K562 (cell line): ENCODE results near the gene ATM. TPM values are rescaled to one million over a fixed set of nuclear protein-coding genes. Genes with fewer than 3 reads are reported as not detected.

ENCODE experiments used
- ATAC-seq: fragments of 200-7000 bp; cut with Tn5 transposase; 3 replicates; pipeline ENCODE4 v1.9.1; 2020; ENCODE audit warnings: moderate library complexity
- BruUV-seq: library from RNA; stranded (reverse); fragments of 400-500 nt; replicated peaks from 2 replicates; lab custom pipeline; 2021; lab: Mats Ljungman, UMichigan
- CTCF ChIA-PET: fragments of 300-600 bp; formaldehyde crosslinking; extraction: SDS; loops from one replicate; lab custom pipeline; 2021; ENCODE audit warnings: low intra/inter-chr PET ratio; lab: Yijun Ruan, JAX
- POLR2A ChIA-PET: fragments of 300-600, 350-650 bp; sonication (Branson Sonifier 250); formaldehyde crosslinking; extraction: SDS; loops from one replicate; lab custom pipeline; 2021; ENCODE audit warnings: antibody characterized with exemption, inconsistent platforms; lab: Yijun Ruan, JAX
- DNase-seq, 4 experiments: peaks; one replicate each; pipeline versions ENCODE4 v3.0.0 to v3.0.0-alpha.2; 2011 to 2018; ENCODE audit warnings: low spot score in 3 of 4, mixed read lengths in 3 of 4; ENCODE audit errors: extremely low read depth in 1 of 4
- FAIRE-seq: peaks from 2 replicates; lab custom pipeline; 2011; peaks lifted over from hg19 to GRCh38; lab: Jason Lieb, UNC
- H2AFZ ChIP-seq: 2 replicates; pipeline ENCODE4 v1.6.0; 2011; ENCODE audit warnings: low read depth, low read length, control low read depth, inconsistent platforms
- H3K27ac ChIP-seq: fragments of 200-600 bp; 3 replicates; pipeline ENCODE4 v1.8.0; 2011; ENCODE audit warnings: low read depth, mild to moderate bottlenecking, control low read depth, inconsistent platforms, low read length, moderate library complexity, mixed read lengths; ENCODE audit errors: extremely low read depth
- H3K27me3 ChIP-seq, 2 experiments: fragments of 300-600 bp in 1 of 2; 2 replicates in 1 of 2; 3 replicates in 1 of 2; pipeline versions ENCODE4 v1.6.0 to v1.8.0; 2011; ENCODE audit warnings: inconsistent platforms in 2 of 2, low read length in 2 of 2, mild to moderate bottlenecking in 1 of 2, mixed read lengths in 1 of 2, moderate library complexity in 1 of 2; ENCODE audit not compliant: control insufficient read depth in 2 of 2, insufficient read depth in 2 of 2
- H3K36me3 ChIP-seq: fragments of 300-600 bp; 3 replicates; pipeline ENCODE4 v1.8.0; 2011; ENCODE audit warnings: mild to moderate bottlenecking, low read length, inconsistent platforms; ENCODE audit not compliant: control insufficient read depth, insufficient read depth
- H3K4me1 ChIP-seq, 2 experiments: fragments of 200-600 bp in 1 of 2; replicated peaks in 1 of 2; 2 replicates in 1 of 2; 3 replicates in 1 of 2; pipeline versions ENCODE4 v1.5.1 to v1.8.0; 2011; ENCODE audit warnings: inconsistent platforms in 2 of 2, low read length in 2 of 2, mild to moderate bottlenecking in 1 of 2, mixed read lengths in 1 of 2, moderate library complexity in 1 of 2; ENCODE audit not compliant: control insufficient read depth in 2 of 2, insufficient read depth in 2 of 2
- H3K4me2 ChIP-seq: 2 replicates; pipeline ENCODE4 v1.6.1; 2011; ENCODE audit warnings: low read length, control low read depth, inconsistent platforms, mixed read lengths; ENCODE audit not compliant: insufficient read depth
- H3K4me3 ChIP-seq: fragments of 200-600 bp; sonication (generic), shearing (Covaris generic); 2 replicates; pipeline ENCODE4 v1.5.1; 2016; ENCODE audit warnings: control low read depth, inconsistent platforms
- H3K79me2 ChIP-seq: fragments of 200-600 bp; 3 replicates; pipeline ENCODE4 v1.8.0; 2011; ENCODE audit warnings: low read length, inconsistent platforms; ENCODE audit not compliant: control insufficient read depth, insufficient read depth
- H3K9ac ChIP-seq, 2 experiments: 2 replicates each; pipeline versions ENCODE4 v1.6.0 to v1.6.1; 2011; ENCODE audit warnings: low read depth in 2 of 2, low read length in 2 of 2, control low read depth in 1 of 2, inconsistent platforms in 1 of 2, mild to moderate bottlenecking in 1 of 2, mixed read lengths in 1 of 2; ENCODE audit not compliant: insufficient read depth in 1 of 2
- H3K9me1 ChIP-seq: one replicate; pipeline ENCODE4 v1.6.0; 2011; ENCODE audit warnings: inconsistent platforms, mild to moderate bottlenecking, low read length, moderate library complexity; ENCODE audit not compliant: control insufficient read depth, insufficient read depth
- H3K9me3 ChIP-seq: replicated peaks from 2 replicates; pipeline ENCODE4 v1.5.1; 2011; ENCODE audit warnings: low read depth, low read length, inconsistent platforms; ENCODE audit not compliant: control insufficient read depth, insufficient read depth
- H4K20me1 ChIP-seq: replicated peaks from 2 replicates; pipeline ENCODE4 v1.6.1; 2011; ENCODE audit warnings: low read length, inconsistent platforms, mixed read lengths; ENCODE audit not compliant: control insufficient read depth, insufficient read depth
- BHLHE40 ChIP-seq: IDR thresholded peaks from 2 replicates; pipeline ENCODE4 v1.6.1; 2011; ENCODE audit warnings: low read length, improper control_type of control experiment
- BRD9 ChIP-seq: fragments of 450-650 bp; IDR thresholded peaks from 2 replicates; pipeline ENCODE4 v1.6.1; 2018; ENCODE audit warnings: low read depth; ENCODE audit not compliant: partially characterized antibody
- C11orf30 ChIP-seq: fragments of 450-650 bp; IDR thresholded peaks from 2 replicates; pipeline ENCODE4 v1.6.1; 2016; ENCODE audit warnings: low read depth, mild to moderate bottlenecking
- MAFF ChIP-seq: IDR thresholded peaks from 2 replicates; pipeline ENCODE4 v1.6.1; 2012; ENCODE audit warnings: low read length, improper control_type of control experiment
- MAFG ChIP-seq: fragments of 450-650 bp; conservative IDR thresholded peaks from 2 replicates; pipeline ENCODE4 v1.6.1; 2016; ENCODE audit warnings: missing genetic modification characterization, missing compliant biosample characterization
- ZC3H11A ChIP-seq: IDR thresholded peaks from 2 replicates; pipeline ENCODE4 v1.6.1; 2012; ENCODE audit warnings: low read depth, low read length, improper control_type of control experiment
- ZC3H4 ChIP-seq: sonication (generic); formaldehyde crosslinking; IDR thresholded peaks from 2 replicates; pipeline ENCODE4 v1.9.0; 2021; ENCODE audit warnings: missing genetic modification reagents, borderline replicate concordance
- ZNF316 ChIP-seq: fragments of 450-650 bp; IDR thresholded peaks from 2 replicates; pipeline ENCODE4 v1.6.1; 2016
- WGBS: fragments of 100-300 bp; shearing (Covaris generic); methylation state at CpG from one replicate; pipeline ENCODE4 v1.1.6; 2016; ENCODE audit warnings: low coverage, mixed read lengths; ENCODE audit not compliant: insufficient coverage; ENCODE audit errors: missing lambda C conversion rate; 5-methylcytosine and 5-hydroxymethylcytosine counted together
- in situ Hi-C: fragments of 300-500 bp; cut with MboI; formaldehyde crosslinking; loops from 4 replicates; pipeline ENCODE4 v1.15.0; 2018; ENCODE audit warnings: inconsistent platforms, mixed read lengths
- intact Hi-C: fragments of 100-400 bp; cut with micrococcal nuclease; formaldehyde crosslinking; loops from 2 replicates; pipeline ENCODE4 v1.14.2; 2022
- polyA plus RNA-seq, 8 experiments: library from polyadenylated mRNA; depleted of rRNA in 4 of 8; stranded (reverse) in 5 of 8; unstranded in 3 of 8; fragments of >200 nt; fragmentation: Nextera tagmentation in 2 of 8; fragmentation: Illumina TruSeq in 1 of 8; extraction: Ambion mirVana in 2 of 8; extraction: Trizol in 1 of 8; gene quantifications; 2 replicates each; pipeline versions ENCODE4 v1.2.1 to v1.2.3, GENCODE V29; 2011 to 2014; ENCODE audit warnings: inconsistent platforms in 1 of 8, missing spikeins in 1 of 8
- total RNA-seq, 7 experiments: library from RNA; depleted of rRNA in 6 of 7; stranded (reverse); fragments of >200 nt in 6 of 7; fragmentation: Illumina TruSeq in 2 of 7; extraction: Trizol in 2 of 7; gene quantifications; 2 replicates each; pipeline versions ENCODE4 v1.2.1 to v1.2.3, GENCODE V29; 2011 to 2021; ENCODE audit warnings: low replicate concordance in 1 of 7

The ATM gene
- total and polyA plus RNA-seq, 9 of the 15 experiments (the other 6 are each of a cell fraction or from before 2014, with no cell fraction given) = 8.3 to 46.8 (median 26.2) TPM

GRCh38 chr11:108235633-108236032 lies 12.8 kb downstream of the ATM start:
- POLR2A ChIA-PET = interaction anchor here (0.6 to 1.4 kb wide), 3 partner anchors 10 to 120 kb away, joined by 3 to 5 read pairs (median 3); partner anchors contain the start of gene NPAT
- FAIRE-seq = no peak
- ATAC-seq = no peak
- Histone ChIP-seq H3K79me2 (no peaks in the 10 kb centered on the region), H3K9ac (no peak overlapping the region), H3K36me3 (peaks cover 27% of the 10 kb centered on the region; the same call in 2 of the 3 replicates), H3K4me1 (no peaks in the 10 kb centered on the region), H3K4me3 (no peak overlapping the region), H3K9me3 (no peaks in the 10 kb centered on the region), H3K27ac (no peak overlapping the region), H3K4me2 (no peak overlapping the region), H3K27me3 (no peaks in the 10 kb centered on the region), H2AFZ (no peak overlapping the region), H3K9me1 (no peaks in the 10 kb centered on the region), H4K20me1 (no peaks in the 10 kb centered on the region)
- CTCF ChIA-PET = no interaction called here
- BruUV-seq = no TSS peak
- TF ChIP-seq BRD9 = no peak
- intact Hi-C loops (no loop called here), in situ Hi-C loops (no loop called here)
- WGBS = 94% methylated on average over 2 of the region's 2 CpGs
- no peak for DNase-seq

GRCh38 chr11:108237058-108237481 lies 14.2 kb downstream of the ATM start:
- Histone ChIP-seq H2AFZ (no peak overlapping the region), H3K4me3 (no peak overlapping the region), H3K36me3 (peaks cover 18% of the 10 kb centered on the region; the same call in 1 of the 3 replicates), H3K4me2 (no peak overlapping the region), H3K27me3 (no peaks in the 10 kb centered on the region), H4K20me1 (no peaks in the 10 kb centered on the region), H3K4me1 (no peaks in the 10 kb centered on the region), H3K79me2 (no peaks in the 10 kb centered on the region), H3K27ac (no peak overlapping the region), H3K9me1 (no peaks in the 10 kb centered on the region), H3K9ac (no peak overlapping the region), H3K9me3 (no peaks in the 10 kb centered on the region)
- FAIRE-seq = no peak
- CTCF ChIA-PET = no interaction called here
- in situ Hi-C loops = no loop called here
- DNase-seq = no peak
- WGBS = 69% methylated on average over 1 of the region's 1 CpG
- intact Hi-C loops = no loop called here
- TF ChIP-seq ZC3H4 (CRISPR knock-in tag) (no peak), ZC3H11A (no peak), ZNF316 (peak; percentile 81), C11orf30 (peak; percentile 55), MAFG (tag) (peak; percentile 27; the same call in 1 of the 2 replicates), MAFF (peak; percentile 27; the same call in 1 of the 2 replicates), BHLHE40 (no peak)
- BruUV-seq = no TSS peak
- POLR2A ChIA-PET = interaction anchor here (0.9 to 1.4 kb wide), 3 partner anchors 8 to 14 kb away, joined by 4 to 7 read pairs (median 5); partner anchors contain the start of genes ATM and NPAT
- ATAC-seq = peak; percentile 33; the same call in 2 of the 3 replicates
